Common myeloid progenitor, CD34-positive (primary cell): ENCODE results near the gene FRYL.
A peak's percentile ranks its signal among the peaks of the same experiment; 100 is the strongest.

ENCODE experiments used
- CTCF ChIA-PET: fragments of 350-600 bp; sonication (Branson Sonifier 250); formaldehyde crosslinking; loops from one replicate; lab custom pipeline; 2021; ENCODE audit warnings: antibody characterized with exemption; lab: Charles Lee
- POLR2A ChIA-PET: fragments of 350-600 bp; sonication (Branson Sonifier 250); formaldehyde crosslinking; loops from one replicate; lab custom pipeline; 2021; ENCODE audit warnings: antibody characterized with exemption; lab: Charles Lee
- DNase-seq, 3 donors: peaks; one replicate each; pipeline versions ENCODE4 v3.0.0 to v3.0.0-alpha.2; 2013
- H3K27ac ChIP-seq, 2 experiments: 1 replicate in 1 of 2; 2 replicates in 1 of 2; pipeline ENCODE4 v1.7.0; 2013; ENCODE audit warnings: inconsistent platforms in 2 of 2, low read length in 2 of 2, mild to moderate bottlenecking in 2 of 2, low read depth in 1 of 2, moderate library complexity in 1 of 2; ENCODE audit not compliant: severe bottlenecking in 2 of 2, insufficient read depth in 1 of 2, poor library complexity in 1 of 2
- H3K27me3 ChIP-seq, 5 experiments: replicated peaks in 2 of 5; 1 replicate in 3 of 5; 2 replicates in 2 of 5; pipeline versions ENCODE4 v1.6.1 to v1.7.0; 2013; ENCODE audit warnings: low read length in 4 of 5, mild to moderate bottlenecking in 2 of 5, moderate library complexity in 2 of 5, inconsistent platforms in 1 of 5; ENCODE audit not compliant: insufficient read depth in 5 of 5, control insufficient read depth in 4 of 5
- H3K36me3 ChIP-seq, 4 experiments: 1 replicate in 2 of 4; 2 replicates in 2 of 4; pipeline versions ENCODE4 v1.6.1 to v1.7.0; 2013; ENCODE audit warnings: low read length in 3 of 4, control low read depth in 1 of 4, mild to moderate bottlenecking in 1 of 4; ENCODE audit not compliant: control insufficient read depth in 4 of 4, insufficient read depth in 4 of 4
- H3K4me1 ChIP-seq, 4 experiments: 1 replicate in 3 of 4; 2 replicates in 1 of 4; pipeline versions ENCODE4 v1.6.1 to v1.7.1; 2013; ENCODE audit warnings: low read length in 3 of 4, mild to moderate bottlenecking in 3 of 4, control low read depth in 1 of 4, inconsistent platforms in 1 of 4, moderate library complexity in 1 of 4; ENCODE audit not compliant: control insufficient read depth in 4 of 4, insufficient read depth in 4 of 4; ENCODE audit errors: control extremely low read depth in 1 of 4
- H3K4me3 ChIP-seq, 7 experiments: 1 replicate in 4 of 7; 2 replicates in 3 of 7; pipeline versions ENCODE4 v1.5.1 to v1.7.0; 2013; ENCODE audit warnings: mild to moderate bottlenecking in 7 of 7, low read length in 6 of 7, moderate library complexity in 6 of 7, inconsistent platforms in 2 of 7, low read depth in 2 of 7, control low read depth in 1 of 7; ENCODE audit not compliant: insufficient read depth in 4 of 7, control insufficient read depth in 1 of 7; ENCODE audit errors: extremely low read depth in 1 of 7
- H3K9me3 ChIP-seq, 5 experiments: 1 replicate in 4 of 5; 2 replicates in 1 of 5; pipeline versions ENCODE4 v1.6.1 to v1.7.1; 2013; ENCODE audit warnings: low read length in 4 of 5, mild to moderate bottlenecking in 2 of 5, inconsistent platforms in 1 of 5, low read depth in 1 of 5, moderate library complexity in 1 of 5; ENCODE audit not compliant: control insufficient read depth in 4 of 5, insufficient read depth in 2 of 5; ENCODE audit errors: control extremely low read depth in 1 of 5
- WGBS: methylation state at CpG from one replicate; pipeline ENCODE4 v1.1.5; 2013; ENCODE audit not compliant: insufficient coverage; 5-methylcytosine and 5-hydroxymethylcytosine counted together

FRYL gene

DNA sequence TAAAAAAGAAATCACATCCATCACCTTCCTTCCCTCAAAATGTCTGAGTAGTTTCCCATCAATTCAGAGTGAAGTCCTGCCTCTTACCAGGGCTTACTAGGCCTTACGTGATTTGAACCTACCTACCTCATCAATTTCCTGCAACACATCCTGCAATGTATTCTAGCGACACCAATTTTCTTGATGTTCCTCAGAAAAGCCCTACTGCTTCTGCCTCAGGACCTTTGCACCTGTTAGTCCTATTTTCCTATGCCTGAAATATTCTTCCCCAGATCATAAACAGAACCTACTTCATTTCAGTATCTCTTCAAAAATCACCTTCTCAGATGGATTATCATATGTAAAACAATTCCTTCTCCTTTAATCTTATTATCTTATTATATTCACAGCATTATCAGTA is 237.2 kb downstream of the FRYL start:
- Histone ChIP-seq H3K9me3 (no peaks in the 10 kb centered on the region), H3K4me3 (no peak overlapping the region), H3K27ac (no peak overlapping the region), H3K4me1 (peaks cover 0 to 7% (median 3%) of the 10 kb centered on the region in 4 experiments), H3K36me3 (peaks cover 27 to 61% (median 49%) of the 10 kb centered on the region in 4 experiments), H3K27me3 (no peaks in the 10 kb centered on the region)
- 100% methylated on average over 2 of the region's 2 CpGs for WGBS
- POLR2A ChIA-PET = no interaction called here
- no peak for DNase-seq
- CTCF ChIA-PET = interaction anchor here (0.7 to 1.5 kb wide), 3 partner anchors 11 to 33 kb away, joined by 3 to 4 read pairs (median 4); no protein-coding TSS in a partner anchor

DNA sequence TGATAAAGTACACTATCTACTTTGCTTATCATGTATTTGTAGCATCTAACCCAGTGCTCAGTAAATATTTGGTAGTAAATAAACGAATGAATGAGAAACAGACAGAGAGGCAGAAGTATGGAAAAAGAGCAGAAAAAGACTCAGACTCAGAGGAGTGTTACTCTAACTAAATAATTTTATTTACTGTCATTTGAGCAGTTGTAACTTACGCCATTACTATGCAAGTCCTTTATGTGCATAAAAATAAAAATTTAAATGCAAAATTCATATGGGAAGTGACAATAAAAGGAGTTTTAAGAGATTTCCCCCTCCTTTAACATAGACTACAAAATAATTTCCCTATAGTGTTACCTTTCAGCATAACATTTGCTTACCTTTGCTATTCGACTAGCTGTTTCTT is 240.5 kb downstream of the FRYL start:
- Histone ChIP-seq H3K4me1 (peaks cover 0 to 10% (median 4%) of the 10 kb centered on the region in 4 experiments), H3K27me3 (no peaks in the 10 kb centered on the region), H3K36me3 (peaks cover 18 to 62% (median 41%) of the 10 kb centered on the region in 4 experiments), H3K27ac (peak overlapping the region in 1 of 2 experiments; percentile 27), H3K9me3 (no peaks in the 10 kb centered on the region), H3K4me3 (no peak overlapping the region)
- WGBS = no CpG with 5 or more reads among the region's 3 CpGs
- CTCF ChIA-PET = interaction anchor here (1.1 kb wide), 1 partner anchor 91 kb away, joined by 3 read pairs; no protein-coding TSS in a partner anchor
- no peak for DNase-seq
- POLR2A ChIA-PET = no interaction called here

DNA sequence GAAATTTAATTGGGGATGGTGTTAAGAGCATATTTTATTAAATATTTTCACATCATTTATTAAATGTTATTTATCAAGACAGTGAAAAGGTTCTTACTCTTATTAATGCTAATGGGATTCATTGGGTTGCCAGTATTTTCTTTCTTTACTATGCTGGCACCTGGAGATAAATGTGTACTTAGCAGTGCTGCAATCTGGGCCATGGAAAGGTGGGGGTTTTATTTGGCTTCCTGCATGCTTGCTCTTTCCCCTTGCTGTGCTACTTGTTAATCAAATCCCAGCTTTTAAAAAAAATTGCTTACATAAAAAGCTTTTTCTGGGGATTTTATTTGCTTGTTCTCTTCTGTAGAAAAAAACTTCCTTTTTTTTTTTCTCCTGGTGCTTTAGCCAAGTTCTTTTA is 241.7 kb downstream of the FRYL start:
- Histone ChIP-seq H3K27me3 (no peaks in the 10 kb centered on the region), H3K4me1 (peaks cover 0 to 10% (median 4%) of the 10 kb centered on the region in 4 experiments), H3K27ac (peak overlapping the region in 1 of 2 experiments; percentile 30), H3K4me3 (no peak overlapping the region), H3K9me3 (no peaks in the 10 kb centered on the region), H3K36me3 (peaks cover 13 to 61% (median 38%) of the 10 kb centered on the region in 4 experiments)
- CTCF ChIA-PET = interaction anchor here (0.6 to 2.6 kb wide), 3 partner anchors 12 to 88 kb away, joined by 3 to 10 read pairs (median 3); no protein-coding TSS in a partner anchor
- POLR2A ChIA-PET = no interaction called here
- DNase-seq = no peak

DNA sequence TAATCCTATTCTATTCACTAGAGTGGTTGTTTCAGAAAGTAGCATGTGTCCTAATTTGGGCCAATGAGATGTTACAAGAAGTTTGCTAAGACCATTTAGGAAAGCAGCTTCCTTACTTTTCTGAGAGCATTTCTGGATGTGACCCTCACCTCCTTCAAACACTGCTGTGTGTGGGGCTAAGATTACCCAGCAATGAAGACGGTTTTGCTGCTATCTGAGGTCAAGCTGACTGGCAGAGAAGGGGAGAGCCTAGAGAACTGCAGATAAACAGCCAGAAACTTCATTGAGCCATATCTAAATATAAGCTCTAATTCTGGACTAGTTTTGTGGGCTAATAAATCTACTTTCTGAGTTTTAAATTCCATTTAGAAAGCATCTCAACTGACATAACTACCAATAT is 253.7 kb downstream of the FRYL start:
- Histone ChIP-seq H3K4me3 (no peak overlapping the region), H3K36me3 (peaks cover 30 to 85% (median 55%) of the 10 kb centered on the region in 4 experiments), H3K4me1 (no peaks in the 10 kb centered on the region), H3K27ac (no peak overlapping the region), H3K9me3 (no peaks in the 10 kb centered on the region), H3K27me3 (no peaks in the 10 kb centered on the region)
- ChIA-PET CTCF (interaction anchor here (0.9 to 2.5 kb wide), 7 partner anchors 11 to 417 kb away, joined by 3 to 10 read pairs (median 4); no protein-coding TSS in a partner anchor), POLR2A (no interaction called here)
- DNase-seq = peak in 1 of 3 donors; percentile 14
- WGBS = 100% methylated on average over 1 of the region's 1 CpG

DNA sequence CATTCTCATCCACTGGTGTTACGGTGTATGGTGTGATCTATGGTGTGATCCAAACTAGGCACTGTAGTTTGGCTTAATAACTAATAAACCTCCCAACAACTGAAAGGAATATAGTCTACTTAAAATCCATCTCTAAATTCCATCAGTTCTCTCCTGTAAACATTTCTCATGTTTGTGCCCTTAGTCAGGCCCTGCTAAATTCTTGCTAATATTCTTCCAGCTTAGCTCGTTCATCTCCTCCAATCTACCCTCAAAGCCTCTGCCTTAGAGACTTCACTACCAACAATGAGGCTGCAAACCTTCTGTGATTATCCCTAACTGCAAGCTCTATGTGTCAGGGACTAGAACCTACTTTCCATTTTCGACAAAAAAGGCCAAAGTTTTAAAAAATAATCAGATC is 261.9 kb downstream of the FRYL start:
- Histone ChIP-seq H3K9me3 (no peaks in the 10 kb centered on the region), H3K27ac (no peak overlapping the region), H3K4me1 (no peaks in the 10 kb centered on the region), H3K27me3 (no peaks in the 10 kb centered on the region), H3K4me3 (no peak overlapping the region), H3K36me3 (peaks cover 32 to 66% (median 55%) of the 10 kb centered on the region in 4 experiments)
- POLR2A ChIA-PET = no interaction called here
- WGBS = 100% methylated on average over 2 of the region's 3 CpGs
- CTCF ChIA-PET = interaction anchor here (1.9 kb wide), 1 partner anchor 12 kb away, joined by 5 read pairs; no protein-coding TSS in a partner anchor
- DNase-seq = no peak

DNA sequence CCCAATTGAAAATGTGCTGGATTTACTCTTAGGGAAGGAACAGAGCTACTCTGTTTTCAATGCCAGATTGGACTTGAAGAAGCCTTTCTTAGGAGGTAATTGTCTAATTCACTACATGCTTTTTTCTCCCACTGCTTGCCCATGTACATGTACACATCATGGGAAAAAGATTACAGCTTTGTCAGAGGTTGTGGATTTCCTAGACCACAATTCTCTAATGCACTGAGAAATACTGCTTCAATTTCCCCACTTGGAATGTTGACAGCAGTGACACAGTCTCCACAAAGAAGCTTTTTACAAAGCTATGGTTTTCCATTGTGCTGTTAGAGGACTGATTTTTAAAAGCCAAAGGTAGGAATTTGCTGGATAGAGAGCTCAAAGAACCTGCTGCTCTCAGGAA is 270.5 kb downstream of the FRYL start:
- Histone ChIP-seq H3K27me3 (no peaks in the 10 kb centered on the region), H3K9me3 (no peaks in the 10 kb centered on the region), H3K4me1 (peaks cover 0 to under 1% (median 0%) of the 10 kb centered on the region in 4 experiments), H3K27ac (no peak overlapping the region), H3K36me3 (peaks cover 29 to 79% (median 50%) of the 10 kb centered on the region in 4 experiments), H3K4me3 (no peak overlapping the region)
- CTCF ChIA-PET = interaction anchor here (0.6 kb wide), 1 partner anchor 33 kb away, joined by 3 read pairs; no protein-coding TSS in a partner anchor
- POLR2A ChIA-PET = no interaction called here
- no peak for DNase-seq

DNA sequence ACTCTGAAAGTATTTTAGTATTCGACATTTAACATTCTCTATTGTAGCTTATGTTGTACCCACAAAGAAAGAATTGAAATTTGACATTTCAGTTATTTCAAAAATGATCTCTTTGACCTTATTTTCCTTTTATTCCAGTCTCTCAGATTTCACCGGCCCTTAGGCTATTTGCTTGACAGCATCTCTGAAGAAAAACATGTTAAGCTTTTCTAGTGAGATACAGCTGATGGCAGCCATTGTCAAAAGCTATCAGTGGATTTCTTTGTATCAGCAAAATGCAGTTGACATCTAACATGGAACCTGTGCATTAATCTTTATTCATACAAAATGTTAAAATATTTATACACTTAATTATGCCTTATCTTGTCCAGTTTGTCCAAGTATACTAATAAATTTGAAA is 273.4 kb downstream of the FRYL start:
- no peak overlapping the region for H3K27ac ChIP-seq
- ChIA-PET CTCF (interaction anchor here (1.4 to 1.7 kb wide), 2 partner anchors 13 to 14 kb away, joined by 4 read pairs; no protein-coding TSS in a partner anchor), POLR2A (interaction anchor here (0.6 kb wide), 2 partner anchors 174 to 358 kb away, joined by 3 read pairs; no protein-coding TSS in a partner anchor)
- H3K9me3 ChIP-seq = no peaks in the 10 kb centered on the region
- DNase-seq = no peak
- peaks cover 0 to 4% (median 0%) of the 10 kb centered on the region in 4 experiments for H3K4me1 ChIP-seq
- 100% methylated on average over 1 of the region's 2 CpGs for WGBS
- no peak overlapping the region for H3K4me3 ChIP-seq
- peaks cover 25 to 60% (median 34%) of the 10 kb centered on the region in 4 experiments for H3K36me3 ChIP-seq
- H3K27me3 ChIP-seq = no peaks in the 10 kb centered on the region
